Measurements from ENCODE around the gene SCAND1.

The SCAND1 gene

GRCh38 chr20:35904982-35905663 is 49.2 kb downstream of the SCAND1 start:
- no peak for DNase-seq (ENCODE audit: low spot score)

- DNase-seq (ENCODE audit: low spot score): no peak
These were observed 50.5 kb downstream of the SCAND1 start for GRCh38 chr20:35903843-35904242.

Data from hematopoietic multipotent progenitor cell treated with erythropoietin and hydrocortisone succinate and interleukin-3 and kit ligand, for 15 days (in vitro differentiated cells).